Measurements from ENCODE around the gene KCNIP3.
"Not testable (repeated sequence)": the region's sequence is repeated elsewhere in the genome, so short reads cannot be mapped to it uniquely, and the experiment has no call there.

Gene KCNIP3

GRCh38 chr2:95372845-95373244 is 75.7 kb downstream of the KCNIP3 start:
- DNase-seq, result no peak

GRCh38 chr2:95374029-95374428 is 76.9 kb downstream of the KCNIP3 start:
- no peak for DNase-seq

- no peak for DNase-seq
Observed at GRCh38 chr2:95374451-95374920, 77.3 kb downstream of the KCNIP3 start.

GRCh38 chr2:95374921-95375471 is 77.8 kb downstream of the KCNIP3 start:
- no peak for DNase-seq

GRCh38 chr2:95375532-95376150 is 78.5 kb downstream of the KCNIP3 start:
- DNase-seq, result no peak

- DNase-seq, result no peak
Observed at GRCh38 chr2:95376311-95377215, 79.4 kb downstream of the KCNIP3 start.

- DNase-seq, result no peak
Observed at GRCh38 chr2:95377216-95378123, 80.3 kb downstream of the KCNIP3 start.

- DNase-seq, result not testable (repeated sequence)
Observed at GRCh38 chr2:95378281-95378680, 81.1 kb downstream of the KCNIP3 start.

- DNase-seq, result no peak
Observed at GRCh38 chr2:95379371-95379831, 82.3 kb downstream of the KCNIP3 start.

- DNase-seq, result no peak
Observed at GRCh38 chr2:95380280-95380679, 83.1 kb downstream of the KCNIP3 start.

- no peak for DNase-seq
Observed at GRCh38 chr2:95380731-95381130, 83.6 kb downstream of the KCNIP3 start.

- DNase-seq, result no peak
Observed at GRCh38 chr2:95381212-95382191, 84.4 kb downstream of the KCNIP3 start.

GRCh38 chr2:95382192-95382591 is 85.0 kb downstream of the KCNIP3 start:
- DNase-seq, result no peak

- no peak for DNase-seq
Observed at GRCh38 chr2:95382686-95383634, 85.8 kb downstream of the KCNIP3 start.

- DNase-seq, result no peak
Observed at GRCh38 chr2:95383635-95384027, 86.5 kb downstream of the KCNIP3 start.

- DNase-seq, result no peak
Observed at GRCh38 chr2:95384854-95385569, 87.9 kb downstream of the KCNIP3 start.

- no peak for DNase-seq
Observed at GRCh38 chr2:95385570-95385984, 88.4 kb downstream of the KCNIP3 start.

- no peak for DNase-seq
Observed at GRCh38 chr2:95386031-95386430, 88.9 kb downstream of the KCNIP3 start.

GRCh38 chr2:95387358-95387757 is 90.2 kb downstream of the KCNIP3 start:
- DNase-seq, result no peak
